Activated CD8-positive, alpha-beta memory T cell treated with anti-CD3 and anti-CD28 coated beads, Interleukin-2, amount 50 U/mL, for 4 hours (primary cell): Measurements from ENCODE around the gene MLYCD.
"Not testable (repeated sequence)": the region's sequence is repeated elsewhere in the genome, so short reads cannot be mapped to it uniquely, and the experiment has no call there.

Source experiments
- DNase-seq: peaks from one replicate; pipeline ENCODE4 v3.0.0-alpha.2; 2020

MLYCD gene

DNA sequence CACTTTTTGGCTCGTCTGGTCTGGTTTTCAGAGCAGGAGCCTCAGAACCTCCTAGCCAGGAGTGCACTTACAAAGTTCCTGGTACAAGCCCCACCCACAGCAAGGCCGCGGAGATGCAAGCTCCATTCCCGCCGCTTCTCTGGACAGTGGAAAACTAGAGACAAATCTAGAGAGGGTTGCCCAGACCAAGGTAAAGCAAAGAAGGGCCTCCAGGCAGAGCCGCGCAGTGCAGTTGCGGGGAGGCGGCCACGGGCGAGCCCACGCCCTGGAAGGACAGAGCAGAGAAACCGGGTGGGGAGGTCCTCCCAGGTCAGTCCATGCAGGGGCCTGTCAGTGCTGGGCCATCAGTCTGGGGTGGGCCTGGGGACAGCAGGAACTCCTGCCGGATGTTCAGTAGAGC lies 43.2 kb downstream of the MLYCD start:
- DNase-seq, result no peak

DNA sequence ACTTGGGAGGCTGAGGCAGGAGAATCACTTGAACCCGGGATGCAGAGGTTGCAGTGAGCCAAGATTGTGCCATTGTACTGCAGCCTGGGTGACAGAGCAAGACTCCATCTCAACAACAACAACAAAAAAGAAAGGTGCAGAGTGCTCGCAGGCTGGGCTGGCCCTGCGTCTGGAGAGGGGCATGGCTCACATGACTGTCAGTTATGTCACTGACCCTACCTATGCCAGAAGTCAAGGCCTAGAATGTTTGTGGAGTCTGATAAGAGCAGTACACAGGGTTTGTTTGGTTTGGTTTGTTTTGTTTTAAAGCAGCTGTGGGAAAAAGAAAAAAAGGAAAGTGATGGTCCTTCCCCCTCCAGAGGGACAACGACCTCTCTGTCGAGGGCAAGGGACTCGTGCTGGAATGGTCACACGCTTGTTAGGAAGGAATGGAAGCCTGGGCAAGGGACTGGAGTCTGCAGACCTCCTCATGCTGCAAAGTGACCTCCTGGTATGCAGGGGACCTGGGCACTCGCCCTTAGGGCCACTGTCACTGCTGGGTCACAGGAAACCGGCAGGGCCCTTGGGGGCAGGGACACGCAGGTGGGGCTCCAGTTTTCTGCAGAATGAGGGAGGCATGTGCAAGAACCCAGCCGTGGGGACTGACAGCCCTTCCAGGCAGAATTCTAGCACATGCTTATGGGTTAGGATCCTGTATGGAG lies 44.0 kb downstream of the MLYCD start:
- no peak for DNase-seq

DNA sequence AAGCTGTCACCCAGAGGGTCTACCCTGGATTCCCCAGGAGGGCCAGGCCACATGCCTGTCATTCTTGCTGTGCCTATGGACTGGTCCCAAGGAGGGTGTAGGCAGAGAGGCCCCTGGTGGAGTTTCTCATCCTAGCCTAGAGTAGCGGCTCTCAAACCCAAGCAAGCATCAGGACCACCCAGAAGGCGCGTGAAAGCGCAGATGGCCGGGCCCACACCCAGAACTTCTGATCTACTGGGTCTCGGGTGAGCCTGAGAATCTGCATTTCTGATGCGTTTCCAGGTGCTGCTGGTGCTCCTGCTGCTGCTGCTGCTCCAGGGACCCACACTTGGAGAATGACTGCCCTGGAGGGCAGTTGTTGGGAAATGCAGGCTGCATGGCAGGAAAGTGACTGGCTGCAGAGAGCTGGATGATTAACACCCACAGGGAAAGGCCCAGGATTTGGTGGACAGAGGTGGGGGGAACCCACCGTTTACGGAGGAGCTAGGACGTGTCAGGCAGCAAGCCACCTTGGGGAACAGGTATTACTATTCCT lies 44.7 kb downstream of the MLYCD start:
- no peak for DNase-seq

DNA sequence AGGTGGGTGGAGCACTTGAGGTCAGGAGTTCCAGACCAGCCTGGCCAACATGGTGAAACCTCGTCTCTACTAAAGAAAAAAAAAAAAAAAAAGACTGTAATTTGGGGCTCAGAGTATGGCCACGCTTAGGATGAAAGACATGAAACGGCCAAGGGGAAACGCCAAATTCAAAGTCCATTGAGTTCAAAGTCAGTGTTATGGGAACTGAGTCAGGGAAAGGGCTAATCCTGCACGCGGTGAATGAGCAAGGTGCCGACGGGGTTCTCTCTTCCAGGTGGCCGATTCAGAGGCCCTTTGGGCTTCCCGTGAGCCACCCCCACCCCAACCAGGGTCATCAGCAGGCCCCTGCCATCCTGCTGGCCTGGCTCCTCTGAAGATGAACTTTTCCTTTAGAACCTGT lies 46.7 kb downstream of the MLYCD start:
- DNase-seq, result no peak

DNA sequence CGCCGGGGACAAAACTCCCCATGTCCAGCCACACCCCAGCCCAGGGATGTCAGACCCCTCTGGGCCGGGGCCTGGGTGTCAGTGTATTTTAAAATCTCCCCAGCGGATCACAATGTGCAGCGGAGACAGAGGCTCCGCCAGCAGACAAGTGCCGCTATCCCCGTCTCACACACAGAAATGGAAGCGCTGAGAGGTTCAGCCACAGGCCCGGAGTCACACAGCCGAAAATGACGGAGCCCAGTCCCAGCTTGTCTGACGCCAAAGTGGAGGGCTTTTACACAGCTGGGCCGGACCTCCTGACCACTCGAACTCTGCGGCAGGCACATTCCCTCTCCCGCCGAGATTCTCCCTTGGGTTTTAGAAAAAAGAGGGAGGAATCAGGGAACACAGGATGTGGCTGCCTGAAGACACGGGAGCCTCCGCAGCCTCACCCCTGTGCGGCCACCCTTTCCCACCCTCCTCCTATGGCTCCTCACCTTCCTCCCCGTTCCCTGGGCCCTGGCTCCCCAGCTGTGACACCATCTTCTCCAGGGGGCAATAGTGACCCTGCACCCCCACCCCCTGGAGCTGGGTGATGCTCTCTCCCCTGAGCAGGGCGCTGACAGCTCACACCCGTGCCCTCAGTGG lies 47.4 kb downstream of the MLYCD start:
- no peak for DNase-seq

DNA sequence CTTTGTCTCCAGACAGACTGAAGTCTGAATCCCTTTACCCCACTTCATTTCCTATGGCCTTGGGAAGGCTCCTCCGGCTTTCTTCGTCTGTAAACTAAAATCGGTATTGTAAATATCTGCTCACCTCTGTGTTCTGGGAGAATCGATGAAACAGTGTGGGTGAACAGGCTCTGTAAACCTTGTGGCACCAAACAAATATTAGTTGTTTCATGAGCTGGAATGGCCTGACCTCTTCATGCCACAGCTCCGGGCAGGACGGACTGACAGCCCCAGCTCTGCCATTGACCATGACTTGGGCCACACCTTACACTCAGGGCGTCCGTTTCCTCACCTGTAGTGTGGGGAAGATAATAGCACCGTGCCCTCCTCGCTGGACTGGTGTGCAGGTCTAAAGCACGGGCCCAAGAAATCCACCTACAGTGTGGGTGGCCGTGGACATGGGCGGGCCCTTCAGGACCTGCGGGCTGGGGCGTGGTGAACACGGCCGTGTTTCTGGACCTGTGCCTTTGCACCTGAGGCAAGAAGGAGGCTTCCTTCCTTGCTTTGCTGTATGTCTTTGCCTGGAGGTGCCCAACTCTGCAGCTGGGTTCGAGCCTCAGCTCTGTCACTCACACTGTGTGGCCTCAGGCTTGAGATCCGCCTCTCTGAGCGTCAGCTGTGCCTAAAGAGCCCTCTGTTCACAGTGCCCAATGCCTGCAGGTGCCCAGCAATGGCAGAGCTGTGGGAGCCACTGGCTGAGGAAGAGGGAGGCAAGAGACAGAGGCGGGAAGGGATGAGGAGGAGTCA lies 48.1 kb downstream of the MLYCD start:
- no peak for DNase-seq

DNA sequence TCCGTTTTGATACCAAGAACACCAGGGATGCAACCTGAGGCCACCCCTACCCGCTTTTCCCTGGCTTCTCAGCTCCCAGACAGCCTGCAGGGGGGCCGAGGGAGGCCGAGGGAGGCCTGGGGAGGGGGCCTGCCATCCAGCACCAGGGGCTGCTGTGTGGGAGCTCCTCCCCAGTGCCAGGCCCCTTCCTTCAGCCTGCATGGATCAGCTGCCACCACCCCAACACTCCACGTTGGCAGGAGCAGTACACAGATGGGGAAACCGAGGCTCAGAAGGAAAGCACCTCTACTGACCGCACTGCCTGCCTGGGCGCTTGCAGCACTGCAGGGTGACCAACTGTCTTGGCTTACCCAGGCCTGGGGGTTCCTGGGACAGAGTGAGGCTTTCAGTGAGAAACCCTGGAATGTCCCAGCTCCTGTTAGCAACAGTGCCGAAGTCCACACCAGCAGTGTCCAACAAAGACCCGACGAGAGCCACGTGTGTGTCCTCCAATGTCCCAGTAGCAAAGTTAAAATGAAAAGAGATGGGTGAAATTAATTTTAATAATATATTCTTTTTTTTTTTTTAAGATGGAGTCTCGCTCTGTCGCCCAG lies 48.8 kb downstream of the MLYCD start:
- no peak for DNase-seq

DNA sequence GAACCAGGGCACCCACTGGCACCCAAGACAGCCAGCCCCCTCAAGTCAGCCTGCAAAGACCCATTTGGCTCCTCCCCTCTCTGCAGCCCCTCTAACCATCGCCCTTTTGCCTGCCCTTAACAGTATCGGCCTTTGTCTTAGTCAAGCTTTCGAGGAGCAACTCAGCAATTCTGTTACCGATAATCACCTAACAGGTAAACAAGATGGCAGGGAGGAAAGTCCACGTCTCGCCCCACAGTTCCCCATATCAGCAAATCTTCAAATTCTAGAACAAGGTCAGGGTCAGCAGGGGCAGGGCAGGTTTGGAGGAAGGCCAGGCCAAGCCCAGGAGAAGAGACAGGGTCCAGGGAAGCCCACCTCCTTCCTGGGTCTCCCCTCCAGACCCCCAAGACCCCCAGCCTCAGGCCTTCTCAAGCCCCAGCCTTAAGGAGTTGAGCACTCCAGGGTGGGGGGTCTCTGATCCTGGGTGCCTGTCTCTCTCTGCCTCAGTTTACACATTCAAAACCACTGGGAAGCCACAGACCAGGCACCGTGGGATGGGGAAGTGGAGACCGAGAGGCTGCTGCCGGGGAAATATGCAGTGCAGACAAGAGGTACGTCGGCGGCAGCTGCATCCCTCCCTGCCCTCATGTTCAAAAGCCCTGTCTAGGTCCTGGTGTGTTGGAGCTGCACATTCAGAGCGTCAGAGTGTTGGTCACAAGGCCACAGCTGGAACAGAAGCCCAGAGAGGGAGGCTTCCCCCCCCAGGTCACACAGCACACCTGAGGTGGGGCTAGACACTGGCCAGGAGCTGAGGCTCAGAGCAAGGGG lies 50.2 kb downstream of the MLYCD start:
- no peak for DNase-seq

DNA sequence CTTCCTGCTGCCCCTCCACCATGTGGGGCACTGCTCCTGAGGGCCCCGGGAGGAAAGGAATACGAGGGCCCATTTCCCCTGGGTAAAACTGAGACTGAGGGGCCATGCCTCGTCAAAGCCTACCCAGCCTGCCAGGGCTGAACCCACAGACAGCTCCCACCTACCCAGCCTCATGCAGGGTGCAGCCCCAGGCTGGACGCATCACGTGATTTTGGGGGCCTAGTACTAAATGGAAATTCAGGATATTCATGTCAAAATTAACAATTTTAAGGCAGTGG lies 50.7 kb downstream of the MLYCD start:
- no peak for DNase-seq

DNA sequence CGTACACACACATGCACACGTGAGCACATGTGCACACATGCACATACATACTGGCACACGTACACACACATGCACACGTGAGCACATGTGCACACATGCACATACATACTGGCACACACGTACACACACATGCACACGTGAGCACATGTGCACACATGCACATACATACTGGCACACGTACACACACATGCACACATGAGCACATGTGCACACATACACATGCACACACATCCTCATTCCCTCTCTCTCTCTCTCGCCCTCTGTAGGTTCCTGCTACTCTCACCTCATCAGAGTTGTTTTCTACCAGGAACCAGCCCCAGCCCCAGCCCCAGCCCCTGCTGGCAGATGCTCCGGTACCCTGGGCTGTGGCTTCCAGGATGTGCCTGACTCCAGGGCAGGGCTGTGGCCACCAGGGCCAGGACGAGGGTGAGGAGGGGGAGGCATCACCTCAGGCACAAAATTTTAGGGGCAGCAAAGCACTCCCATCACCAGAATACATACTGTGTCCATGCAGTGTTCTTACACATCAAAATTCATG lies 52.0 kb downstream of the MLYCD start:
- DNase-seq, result not testable (repeated sequence)

DNA sequence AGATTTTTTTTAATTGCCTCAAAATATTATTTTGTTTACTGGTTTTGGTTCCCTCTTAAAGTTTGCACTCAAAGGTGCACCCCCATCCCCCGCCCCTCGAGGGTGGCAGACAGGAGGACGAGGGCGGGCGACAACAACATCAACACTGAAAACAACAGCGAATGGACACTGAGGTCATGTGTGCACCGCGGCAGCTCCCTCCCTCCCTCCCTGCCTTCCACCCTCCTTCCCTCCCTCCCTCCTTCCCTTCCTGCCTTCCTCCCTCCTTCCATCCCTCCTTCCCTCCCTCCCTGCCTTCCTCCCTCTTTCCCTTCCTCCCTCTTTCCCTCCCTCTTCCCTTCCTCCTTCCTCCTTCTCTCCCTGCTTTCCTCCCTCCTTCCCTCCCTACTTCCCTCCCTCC lies 52.6 kb downstream of the MLYCD start:
- DNase-seq, result no peak

DNA sequence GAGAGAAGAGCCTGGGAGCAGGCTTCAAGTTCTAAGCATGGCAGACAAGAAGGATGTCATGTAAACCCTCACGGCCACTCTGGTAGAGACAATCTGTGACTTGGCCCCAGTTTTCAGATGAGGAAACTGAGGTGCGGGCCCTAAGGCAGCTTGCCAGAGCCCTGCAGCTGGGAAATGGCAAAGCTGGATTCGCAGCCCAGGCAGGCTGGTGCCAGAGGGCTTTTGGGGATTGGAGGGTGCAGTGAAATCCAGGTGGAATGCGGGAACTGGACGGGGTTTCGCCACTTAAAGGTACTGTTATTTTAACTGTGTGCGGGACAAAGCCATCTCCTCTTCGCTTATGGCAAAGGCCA lies 53.6 kb downstream of the MLYCD start:
- no peak for DNase-seq

DNA sequence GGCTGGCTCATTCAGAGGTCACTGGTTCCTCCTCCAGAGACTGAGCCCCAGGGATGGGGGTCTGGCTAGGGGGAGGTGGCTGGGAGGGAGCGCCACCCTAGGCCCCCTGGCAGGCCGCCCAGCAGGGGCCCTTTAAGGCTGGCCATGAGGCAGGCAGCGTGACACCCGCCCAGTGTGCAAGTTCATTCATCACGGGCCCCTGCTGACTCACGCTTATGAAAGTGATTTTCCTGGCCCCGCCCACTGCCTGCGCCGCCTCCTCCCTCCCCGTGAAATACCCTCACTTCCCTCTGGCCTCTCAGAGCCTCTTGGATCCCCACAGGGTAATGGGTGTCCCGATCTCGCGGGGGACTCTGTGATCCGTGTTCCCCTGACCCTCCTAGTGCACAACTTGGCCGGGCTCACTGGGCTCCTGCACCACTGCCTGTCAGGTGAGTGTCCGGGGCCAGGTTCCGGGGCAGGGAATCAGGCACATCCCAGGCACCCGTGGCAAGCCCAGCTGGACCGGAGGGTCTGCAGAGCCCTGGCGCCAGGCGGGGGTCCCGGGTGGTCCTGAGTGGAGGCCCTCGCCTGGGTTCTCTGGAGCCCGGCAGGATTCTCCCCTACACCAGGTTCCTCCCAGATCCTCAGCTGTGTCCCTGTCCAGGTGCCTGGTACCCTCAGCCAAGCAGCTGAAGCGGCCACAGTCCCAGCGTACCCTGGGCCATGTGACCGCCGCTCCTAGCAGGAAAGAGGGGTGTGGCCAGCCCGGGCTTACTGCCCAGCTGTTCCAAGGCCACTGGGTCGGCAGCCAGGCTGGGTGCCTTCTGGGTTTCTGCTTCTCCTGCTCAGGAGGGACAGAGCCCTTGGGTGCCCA lies 54.3 kb downstream of the MLYCD start, which contains the start of gene OSGIN1:
TSS of gene OSGIN1 (plus strand) at position 301 of the 856 bp plus-strand sequence. CDS start 4,432 bp downstream, outside the sequence.
- DNase-seq, result peak; percentile 62

DNA sequence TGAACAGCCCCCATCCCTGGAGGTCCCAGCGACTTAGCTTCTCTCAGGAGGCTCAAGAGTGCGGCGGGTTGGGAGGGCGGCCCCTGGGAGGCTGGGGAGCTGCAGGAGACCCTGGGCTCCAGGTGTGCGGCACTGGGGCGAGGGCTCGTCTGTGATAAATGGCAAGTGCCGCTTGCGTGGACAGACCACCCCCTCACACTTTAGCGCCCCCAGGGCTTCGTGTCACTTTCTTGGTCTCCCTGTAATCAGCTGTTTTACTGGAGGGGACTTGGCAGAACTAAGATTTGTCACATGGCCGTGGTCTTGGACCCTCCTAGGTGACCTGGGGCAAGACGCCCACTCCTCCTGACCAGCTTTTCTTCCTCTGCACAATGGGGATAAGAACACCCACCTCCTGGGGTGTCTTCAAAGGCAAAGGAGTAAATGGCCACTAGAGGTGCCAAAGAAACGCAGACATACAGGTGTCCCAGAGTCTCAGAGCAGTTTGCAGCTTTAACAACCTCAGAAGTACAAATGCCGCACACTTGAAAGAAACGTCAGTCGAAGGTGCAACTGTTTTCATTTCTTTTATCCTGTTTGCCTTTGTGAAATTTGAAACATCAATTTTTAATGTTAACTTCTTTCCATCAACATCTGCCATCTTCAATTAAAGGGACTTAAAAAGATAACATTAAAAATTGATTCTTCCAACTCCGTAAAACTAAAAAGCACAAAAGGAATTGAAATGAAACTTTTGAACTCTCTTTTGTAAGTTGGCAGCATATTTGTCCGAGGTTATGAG lies 55.1 kb downstream of the MLYCD start:
- DNase-seq, result no peak

DNA sequence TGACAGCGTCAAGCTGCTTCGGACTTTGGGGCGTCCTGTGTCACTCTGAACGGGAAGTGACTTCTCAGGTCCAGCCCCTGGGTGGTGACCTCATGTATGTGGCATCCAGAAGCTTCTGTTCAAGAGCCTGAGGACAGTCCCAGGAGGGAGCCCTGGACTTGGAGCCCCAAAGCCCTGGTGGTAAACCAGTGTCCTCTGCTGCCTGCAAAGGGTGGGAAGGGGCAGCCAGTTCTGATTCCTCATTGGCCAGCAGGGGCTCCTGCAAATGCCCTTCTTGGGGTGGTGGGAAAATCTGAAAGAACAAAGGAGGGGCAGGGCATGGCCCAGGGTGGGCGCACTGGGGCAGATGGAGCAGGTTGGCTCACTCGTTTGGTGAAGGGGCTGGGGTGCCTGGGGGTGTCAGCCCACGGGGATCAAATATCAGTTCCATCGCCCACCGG lies 55.7 kb downstream of the MLYCD start:
- DNase-seq, result no peak

DNA sequence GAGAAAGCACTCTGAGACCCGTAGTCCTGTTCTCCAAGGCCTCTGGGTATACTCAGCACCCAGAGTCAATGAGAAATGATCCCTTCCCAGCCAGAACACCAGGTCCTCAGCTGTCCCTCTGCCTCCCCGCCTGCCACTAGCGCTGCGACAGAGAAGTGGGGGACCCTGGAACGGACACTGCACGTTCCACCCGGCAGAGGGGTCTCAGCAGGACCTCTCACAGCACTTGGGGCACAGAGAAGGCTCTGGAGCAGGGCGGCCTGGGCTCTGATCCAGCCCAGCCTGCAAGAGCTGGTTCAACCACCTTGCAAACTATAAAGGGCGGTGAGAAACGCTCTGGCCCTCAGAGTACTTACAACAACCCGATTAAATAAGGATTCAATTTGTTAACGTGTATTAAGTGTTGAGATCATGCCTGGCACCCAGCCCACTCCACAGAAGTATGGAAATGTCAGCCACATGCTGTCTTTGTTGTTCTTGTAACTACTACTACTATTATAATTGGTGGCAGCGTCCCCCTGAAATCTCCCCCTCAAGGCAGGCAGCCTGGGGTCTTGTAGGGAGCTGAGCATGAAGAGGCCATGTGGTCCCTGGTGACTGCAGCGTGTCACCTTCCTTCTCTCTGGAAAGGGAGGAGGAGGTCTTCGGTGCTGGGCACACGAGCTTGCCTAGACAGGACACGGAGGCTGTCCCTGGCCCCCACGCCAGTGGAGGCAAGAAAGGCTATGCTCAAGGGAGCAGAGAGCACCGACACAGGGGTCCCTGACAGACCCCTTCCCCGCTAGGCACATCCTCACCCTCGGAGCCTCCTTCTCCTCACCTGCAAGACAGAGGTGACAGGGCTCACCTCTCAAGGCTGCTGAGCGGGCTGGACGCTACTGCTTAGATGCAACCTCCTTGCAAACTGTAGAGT lies 56.6 kb downstream of the MLYCD start:
- DNase-seq, result no peak

DNA sequence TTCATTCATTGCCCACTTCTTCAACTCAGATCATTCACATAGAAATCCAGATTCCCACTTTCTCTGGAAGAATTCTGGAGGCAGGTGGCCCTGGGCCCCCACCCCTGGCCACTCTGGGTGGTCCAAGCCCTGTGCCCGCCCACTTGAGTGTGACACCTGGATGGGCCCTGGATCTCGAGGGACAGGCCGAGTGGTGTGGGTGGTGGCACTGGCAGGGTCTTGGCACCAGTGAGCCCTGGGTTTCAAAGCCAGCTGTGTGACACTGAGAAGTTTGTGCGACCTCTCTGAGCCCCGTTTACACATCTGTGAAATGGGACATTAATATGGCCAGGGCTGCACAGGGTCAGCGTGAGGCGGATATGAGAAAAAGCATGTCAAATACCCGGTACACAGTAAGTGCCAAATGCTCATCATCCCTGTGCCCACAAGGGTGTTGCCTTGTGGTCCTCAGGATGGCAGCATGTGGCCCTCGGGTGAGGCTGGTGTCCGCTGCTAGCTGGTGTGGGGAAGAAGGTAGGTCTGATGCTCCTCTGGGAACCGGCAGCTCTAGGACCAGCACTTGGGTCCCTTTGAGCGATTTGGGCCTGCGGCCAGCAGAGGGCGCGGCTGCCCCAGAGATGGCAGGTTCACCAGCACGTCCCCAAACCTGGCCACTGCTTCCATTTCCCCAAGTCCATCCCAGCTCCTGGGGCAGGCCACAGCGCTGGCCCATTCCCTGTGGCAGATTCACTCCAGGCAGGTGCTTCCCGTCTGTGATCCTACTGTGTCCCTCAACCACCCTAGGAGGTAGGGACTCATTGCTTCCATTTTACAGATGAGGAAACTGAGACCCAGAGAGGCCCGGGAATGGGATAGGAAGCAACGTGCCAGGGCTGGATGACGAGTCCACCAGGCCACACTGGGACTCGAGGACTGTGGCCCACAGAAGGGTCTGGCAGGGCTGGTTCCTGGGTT lies 57.7 kb downstream of the MLYCD start:
- DNase-seq, result peak; percentile 71

DNA sequence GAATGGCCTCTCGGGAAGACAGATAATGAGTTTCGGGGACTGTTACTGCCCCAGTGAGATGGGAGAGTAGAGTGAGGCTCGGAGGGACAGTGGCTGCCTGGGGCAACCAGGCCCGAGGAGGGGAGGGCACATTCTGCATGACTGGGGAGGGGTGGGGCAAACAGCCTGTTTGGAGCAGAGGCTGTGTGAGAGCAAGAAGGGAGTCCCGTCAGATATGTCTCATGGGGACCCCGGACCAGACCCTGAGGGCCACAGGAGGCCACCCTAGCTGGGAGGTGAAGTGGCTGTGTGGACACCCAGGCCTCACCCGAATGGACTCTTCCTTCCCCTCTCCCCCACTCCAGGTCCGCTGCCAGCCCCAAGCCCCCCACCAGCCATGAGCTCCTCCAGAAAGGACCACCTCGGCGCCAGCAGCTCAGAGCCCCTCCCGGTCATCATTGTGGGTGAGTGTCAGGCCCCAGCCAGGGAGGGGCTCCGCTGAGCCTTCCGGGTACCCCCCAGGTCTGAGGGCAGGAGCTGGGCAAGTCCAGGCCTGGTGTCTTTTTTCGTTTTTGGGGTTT lies 58.5 kb downstream of the MLYCD start:
- no peak for DNase-seq
